Osteoblast (primary cell): ENCODE data around the gene CDKAL1. TPM values are rescaled to one million over a fixed set of nuclear protein-coding genes. Genes with fewer than 3 reads are reported as not detected.

ENCODE experiments used
- DNase-seq: peaks from one replicate; pipeline ENCODE4 v3.0.0; 2011; ENCODE audit warnings: low spot score, mixed read lengths; ENCODE audit not compliant: insufficient read length; ENCODE audit errors: missing footprints
- H2AFZ ChIP-seq: 2 replicates; pipeline ENCODE4 v1.6.0; 2011; ENCODE audit warnings: mild to moderate bottlenecking, low read length
- H3K27ac ChIP-seq: 2 replicates; pipeline ENCODE4 v1.5.1; 2011; ENCODE audit warnings: mild to moderate bottlenecking, low read depth, low read length, moderate library complexity
- H3K27me3 ChIP-seq: 2 replicates; pipeline ENCODE4 v1.6.0; 2012; ENCODE audit warnings: mild to moderate bottlenecking, control low read depth, inconsistent platforms, low read length, moderate library complexity; ENCODE audit not compliant: insufficient read depth
- H3K36me3 ChIP-seq: 2 replicates; pipeline ENCODE4 v1.5.1; 2011; ENCODE audit warnings: mild to moderate bottlenecking, low read length, control low read depth, moderate library complexity; ENCODE audit not compliant: insufficient read depth
- H3K4me1 ChIP-seq: 2 replicates; pipeline ENCODE4 v1.5.1; 2011; ENCODE audit warnings: mild to moderate bottlenecking, low read length, control low read depth, moderate library complexity; ENCODE audit not compliant: insufficient read depth
- H3K4me2 ChIP-seq: 2 replicates; pipeline ENCODE4 v1.6.0; 2011; ENCODE audit warnings: mild to moderate bottlenecking, low read length; ENCODE audit not compliant: insufficient read depth
- H3K4me3 ChIP-seq: fragments of 200-600 bp; sonication (generic); 3 replicates; pipeline ENCODE4 v1.5.1; 2012; ENCODE audit warnings: mild to moderate bottlenecking, low read length, inconsistent platforms; ENCODE audit not compliant: insufficient read depth
- H3K79me2 ChIP-seq: 2 replicates; pipeline ENCODE4 v1.6.0; 2012; ENCODE audit warnings: mild to moderate bottlenecking, low read length, control low read depth, inconsistent platforms; ENCODE audit not compliant: insufficient read depth
- H3K9me3 ChIP-seq: 2 replicates; pipeline ENCODE4 v1.5.1; 2011; ENCODE audit warnings: low read depth, low read length, control low read depth
- H4K20me1 ChIP-seq: 2 replicates; pipeline ENCODE4 v1.6.0; 2012; ENCODE audit warnings: mild to moderate bottlenecking, low read length, control low read depth; ENCODE audit not compliant: insufficient read depth
- total RNA-seq: library from RNA; depleted of rRNA; stranded (reverse); fragments of >200 nt; gene quantifications from 2 replicates; pipeline ENCODE4 v1.2.3, GENCODE V29; 2012
- TF ChIP-seq, protein P1 (sequence below): IDR thresholded peaks from 2 replicates; pipeline ENCODE4 v1.5.1; 2011; ENCODE audit warnings: mild to moderate bottlenecking, low read depth, low read length, moderate library complexity; ENCODE audit errors: extremely low read depth

The CDKAL1 gene
- total RNA-seq, 1 donor = 18.5 TPM

DNA sequence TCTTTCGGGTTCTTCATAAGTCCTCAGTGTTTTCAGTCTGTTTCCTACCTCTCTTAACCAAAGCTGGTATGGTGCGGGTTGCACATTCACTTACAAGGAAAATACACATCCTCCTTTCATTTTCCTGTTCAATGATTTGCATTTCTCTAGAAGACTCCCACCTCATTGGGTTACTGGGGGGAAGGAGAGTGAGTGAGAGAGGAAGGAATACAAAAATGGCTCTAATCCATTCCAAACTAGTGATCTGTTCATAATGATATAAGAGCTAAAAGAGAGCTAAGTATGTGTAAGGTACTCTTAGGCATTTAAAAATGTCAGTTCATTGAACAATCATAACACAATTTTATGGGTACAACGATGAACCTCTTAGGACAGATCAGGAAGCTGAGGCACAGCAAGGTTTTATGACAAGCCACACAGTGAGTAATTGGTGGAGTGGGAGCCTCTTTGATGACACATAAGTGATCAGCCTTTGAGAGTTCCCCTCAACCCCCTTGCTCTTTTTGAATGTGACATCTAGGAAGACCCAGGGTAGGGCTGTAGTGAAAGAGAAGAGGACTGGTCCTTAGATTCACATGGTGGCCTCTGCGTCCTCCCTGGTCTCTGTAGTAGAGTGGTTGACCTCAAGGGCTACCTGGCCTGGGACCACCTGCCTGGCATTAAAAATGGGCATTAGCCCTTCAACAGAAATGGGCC lies 730.9 kb downstream of the CDKAL1 start:
- no peaks in the 10 kb centered on the region for H3K79me2 ChIP-seq
- TF ChIP-seq, protein P1, sequence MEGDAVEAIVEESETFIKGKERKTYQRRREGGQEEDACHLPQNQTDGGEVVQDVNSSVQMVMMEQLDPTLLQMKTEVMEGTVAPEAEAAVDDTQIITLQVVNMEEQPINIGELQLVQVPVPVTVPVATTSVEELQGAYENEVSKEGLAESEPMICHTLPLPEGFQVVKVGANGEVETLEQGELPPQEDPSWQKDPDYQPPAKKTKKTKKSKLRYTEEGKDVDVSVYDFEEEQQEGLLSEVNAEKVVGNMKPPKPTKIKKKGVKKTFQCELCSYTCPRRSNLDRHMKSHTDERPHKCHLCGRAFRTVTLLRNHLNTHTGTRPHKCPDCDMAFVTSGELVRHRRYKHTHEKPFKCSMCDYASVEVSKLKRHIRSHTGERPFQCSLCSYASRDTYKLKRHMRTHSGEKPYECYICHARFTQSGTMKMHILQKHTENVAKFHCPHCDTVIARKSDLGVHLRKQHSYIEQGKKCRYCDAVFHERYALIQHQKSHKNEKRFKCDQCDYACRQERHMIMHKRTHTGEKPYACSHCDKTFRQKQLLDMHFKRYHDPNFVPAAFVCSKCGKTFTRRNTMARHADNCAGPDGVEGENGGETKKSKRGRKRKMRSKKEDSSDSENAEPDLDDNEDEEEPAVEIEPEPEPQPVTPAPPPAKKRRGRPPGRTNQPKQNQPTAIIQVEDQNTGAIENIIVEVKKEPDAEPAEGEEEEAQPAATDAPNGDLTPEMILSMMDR = no peak
- no peaks in the 10 kb centered on the region for H3K9me3 ChIP-seq
- H3K27me3 ChIP-seq = no peaks in the 10 kb centered on the region
- DNase-seq = no peak
- no peaks in the 10 kb centered on the region for H3K36me3 ChIP-seq
- no peaks in the 10 kb centered on the region for H4K20me1 ChIP-seq
- peak overlapping the region; percentile 88 for H3K27ac ChIP-seq
- no peak overlapping the region for H3K4me3 ChIP-seq
- no peak overlapping the region for H3K4me2 ChIP-seq
- H2AFZ ChIP-seq = peak overlapping the region; percentile 80
- peaks cover 18% of the 10 kb centered on the region for H3K4me1 ChIP-seq

- peaks cover 18% of the 10 kb centered on the region for H3K4me1 ChIP-seq
- H4K20me1 ChIP-seq = no peaks in the 10 kb centered on the region
- H3K27ac ChIP-seq = no peak overlapping the region
- no peaks in the 10 kb centered on the region for H3K27me3 ChIP-seq
- H3K9me3 ChIP-seq = no peaks in the 10 kb centered on the region
- no peak overlapping the region for H2AFZ ChIP-seq
- H3K4me2 ChIP-seq = no peak overlapping the region
- TF ChIP-seq, protein P1 = no peak
- no peak for DNase-seq
- no peak overlapping the region for H3K4me3 ChIP-seq
- no peaks in the 10 kb centered on the region for H3K79me2 ChIP-seq
- H3K36me3 ChIP-seq = no peaks in the 10 kb centered on the region
These were observed 731.4 kb downstream of the CDKAL1 start for GRCh38 chr6:21265730-21266044.

DNA sequence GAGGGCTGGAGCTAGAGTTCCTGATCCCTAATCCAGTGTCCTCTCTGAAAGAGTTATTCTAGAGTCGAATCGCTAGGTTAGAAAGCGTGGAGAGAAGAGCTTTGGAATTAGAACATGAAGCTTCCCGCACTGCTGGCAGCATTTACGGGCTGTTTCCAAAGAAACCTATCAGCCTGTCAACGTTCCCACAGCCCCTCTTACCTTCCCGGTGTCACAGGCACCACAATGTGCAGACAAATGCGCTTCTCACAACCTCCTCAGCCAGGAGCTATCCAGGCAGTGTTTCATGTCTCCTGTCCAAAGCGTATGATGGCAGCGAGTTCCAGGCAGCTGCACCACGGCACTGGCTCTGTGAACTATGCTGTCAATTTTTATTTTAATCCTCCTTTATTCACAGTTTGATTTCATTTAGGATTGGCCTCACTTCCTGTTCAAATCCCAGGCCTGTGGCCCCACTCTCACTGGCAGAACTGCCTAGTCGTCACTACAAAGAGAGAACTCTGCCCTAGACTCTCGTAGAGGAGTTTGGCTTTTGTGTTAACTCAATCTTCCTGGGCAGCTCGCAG lies 736.5 kb downstream of the CDKAL1 start:
- TF ChIP-seq, protein P1 = no peak
- Histone ChIP-seq H3K4me1 (no peaks in the 10 kb centered on the region), H3K27me3 (no peaks in the 10 kb centered on the region), H3K4me3 (no peak overlapping the region), H3K27ac (no peak overlapping the region), H3K9me3 (no peaks in the 10 kb centered on the region), H3K79me2 (no peaks in the 10 kb centered on the region), H2AFZ (peak overlapping the region; percentile 51), H3K36me3 (no peaks in the 10 kb centered on the region), H4K20me1 (no peaks in the 10 kb centered on the region), H3K4me2 (no peak overlapping the region)
- DNase-seq = no peak

- Histone ChIP-seq H4K20me1 (no peaks in the 10 kb centered on the region), H3K4me1 (no peaks in the 10 kb centered on the region), H3K36me3 (no peaks in the 10 kb centered on the region), H3K4me2 (no peak overlapping the region), H2AFZ (no peak overlapping the region), H3K27me3 (no peaks in the 10 kb centered on the region), H3K79me2 (no peaks in the 10 kb centered on the region), H3K27ac (no peak overlapping the region), H3K4me3 (no peak overlapping the region), H3K9me3 (no peaks in the 10 kb centered on the region)
- DNase-seq = no peak
- TF ChIP-seq, protein P1 = no peak
These were observed 737.3 kb downstream of the CDKAL1 start for GRCh38 chr6:21271428-21272155.
